ENCODE data around the gene BET1. TPM values are rescaled to one million over a fixed set of nuclear protein-coding genes. Genes with fewer than 3 reads are reported as not detected.

BET1 gene
- total RNA-seq, 1 experiment from 2014 or later = 21.4 TPM

- Histone ChIP-seq H3K4ac (ENCODE audit: low read depth, low read length) (no peak overlapping the region), H3K14ac (ENCODE audit: insufficient read depth, low read length) (no peak overlapping the region), H3K9me3 (ENCODE audit: control insufficient read depth, low read depth, low read length) (no peaks in the 10 kb centered on the region), H2BK120ac (ENCODE audit: low read depth, low read length, poor library complexity, severe bottlenecking) (no peak overlapping the region), H4K5ac (ENCODE audit: insufficient read length, low read depth, low read length) (no peak overlapping the region), H3K56ac (ENCODE audit: insufficient read length, low read depth, low read length) (no peak overlapping the region), H3K4me2 (ENCODE audit: insufficient read depth, insufficient read length, low read length) (no peak overlapping the region), H2BK5ac (ENCODE audit: insufficient read length, low read length) (no peak overlapping the region), H3K23me2 (ENCODE audit: insufficient read length, low read depth, low read length, poor library complexity, severe bottlenecking) (peaks cover 8% of the 10 kb centered on the region), H3T11ph (ENCODE audit: low read length) (no peak overlapping the region), H3K23ac (ENCODE audit: insufficient read length, low read depth, low read length) (no peak overlapping the region), H2AFZ (ENCODE audit: low read length) (no peak overlapping the region), H4K8ac (replicated peaks; ENCODE audit: insufficient read length, low read depth, low read length) (no peak overlapping the region), H3K18ac (ENCODE audit: insufficient read length, low read depth, low read length) (no peak overlapping the region), H4K91ac (ENCODE audit: insufficient read length, low read depth, low read length) (no peak overlapping the region), H3K27ac (ENCODE audit: insufficient read length, low read depth, low read length) (no peak overlapping the region), H2AK5ac (ENCODE audit: insufficient read length, low read length) (no peak overlapping the region), H3K4me1 (ENCODE audit: insufficient read depth, low read length) (no peaks in the 10 kb centered on the region), H4K20me1 (ENCODE audit: control insufficient read depth, insufficient read depth, insufficient read length) (no peaks in the 10 kb centered on the region), H3K79me2 (ENCODE audit: insufficient read depth, low read length) (peaks cover 7% of the 10 kb centered on the region; the same call in 1 of the 2 replicates), H3K27me3 (ENCODE audit: insufficient read depth, low read length) (no peaks in the 10 kb centered on the region), H2BK15ac (ENCODE audit: low read depth, low read length) (no peak overlapping the region), H2BK12ac (ENCODE audit: insufficient read length, low read depth, low read length) (no peak overlapping the region), H3K79me1 (ENCODE audit: insufficient read depth, low read depth, low read length, poor library complexity, severe bottlenecking) (no peaks in the 10 kb centered on the region), H2BK20ac (ENCODE audit: low read depth, low read length, poor library complexity, severe bottlenecking) (no peak overlapping the region), H3K9ac (ENCODE audit: extremely low read depth, insufficient read length, low read length) (no peak overlapping the region)
- Mint-ChIP-seq H3K4me1 (peaks cover 16 to 17% of the 10 kb centered on the region in 2 experiments), H3K27me3 (ENCODE audit: low read depth) (peaks cover 7% of the 10 kb centered on the region), H3K9me3 (no peaks in the 10 kb centered on the region), H3K4me3 (no peak overlapping the region), H3K27ac (no peak overlapping the region), H3K36me3 (ENCODE audit: insufficient read depth in 1 of 3, low read depth in 3 of 3) (no peaks in the 10 kb centered on the region)
- WGBS (ENCODE audit: extremely low coverage, insufficient read length, low lambda C conversion rate) = no CpG with 5 or more reads among the region's 3 CpGs
- DNase-seq = no peak
- no peak for TF ChIP-seq CTCF (conservative IDR thresholded peaks at IDR 0.05)
Observed at GRCh38 chr7:94005753-94006152, 1.6 kb upstream of the BET1 start.

Data from H9 (cell line).